ENCODE results near the gene RNF213.
"Not testable (repeated sequence)": the region's sequence is repeated elsewhere in the genome, so short reads cannot be mapped to it uniquely, and the experiment has no call there.

Gene RNF213

GRCh38 chr17:80272366-80272765, 11.7 kb downstream of the RNF213 start:
- FAIRE-seq: no peak

GRCh38 chr17:80274331-80274730, 13.7 kb downstream of the RNF213 start:
- FAIRE-seq: no peak

GRCh38 chr17:80274871-80275449, 14.3 kb downstream of the RNF213 start:
- no peak for FAIRE-seq

GRCh38 chr17:80275857-80276256, 15.2 kb downstream of the RNF213 start:
- FAIRE-seq: not testable (repeated sequence)

GRCh38 chr17:80277751-80278671, 17.4 kb downstream of the RNF213 start:
- FAIRE-seq: no peak

- FAIRE-seq: no peak
Observed at GRCh38 chr17:80279895-80280294, 19.2 kb downstream of the RNF213 start.

GRCh38 chr17:80281516-80281915, 20.9 kb downstream of the RNF213 start:
- no peak for FAIRE-seq

GRCh38 chr17:80283116-80283852, 22.6 kb downstream of the RNF213 start:
- no peak for FAIRE-seq

GRCh38 chr17:80284631-80285030, 24.0 kb downstream of the RNF213 start:
- FAIRE-seq: no peak

GRCh38 chr17:80285237-80285920, 24.7 kb downstream of the RNF213 start:
- no peak for FAIRE-seq

- no peak for FAIRE-seq
Observed at GRCh38 chr17:80286638-80286960, 25.9 kb downstream of the RNF213 start.

- no peak for FAIRE-seq
Observed at GRCh38 chr17:80287038-80287437, 26.4 kb downstream of the RNF213 start.

- no peak for FAIRE-seq
Observed at GRCh38 chr17:80287806-80288567, 27.3 kb downstream of the RNF213 start.

- no peak for FAIRE-seq
Observed at GRCh38 chr17:80289616-80290015, 29.0 kb downstream of the RNF213 start.

- no peak for FAIRE-seq
Observed at GRCh38 chr17:80290156-80290555, 29.5 kb downstream of the RNF213 start.

- no peak for FAIRE-seq
Observed at GRCh38 chr17:80291260-80291659, 30.6 kb downstream of the RNF213 start.

GRCh38 chr17:80291691-80292487, 31.2 kb downstream of the RNF213 start:
- no peak for FAIRE-seq

- no peak for FAIRE-seq
Observed at GRCh38 chr17:80292521-80292971, 31.9 kb downstream of the RNF213 start.

- FAIRE-seq: no peak
Observed at GRCh38 chr17:80294210-80294609, 33.6 kb downstream of the RNF213 start.

- no peak for FAIRE-seq
Observed at GRCh38 chr17:80294653-80295052, 34.0 kb downstream of the RNF213 start.

GRCh38 chr17:80295146-80295545, 34.5 kb downstream of the RNF213 start:
- FAIRE-seq: no peak
